Panc1 (cell line): ENCODE measurements around the gene CRYM. TPM values are rescaled to one million over a fixed set of nuclear protein-coding genes. Genes with fewer than 3 reads are reported as not detected.

Experiments
- ATAC-seq: fragments of 200-7000 bp; cut with Tn5 transposase; 2 replicates; pipeline ENCODE4 v1.9.1; 2020; ENCODE audit warnings: mild to moderate bottlenecking, moderate library complexity
- BruUV-seq: library from RNA; stranded (reverse); fragments of 400-500 nt; replicated peaks from 2 replicates; lab custom pipeline; 2021; lab: Mats Ljungman, UMichigan
- CTCF ChIA-PET: fragments of 300-600 bp; sonication (Branson Sonifier 250); formaldehyde crosslinking; loops from one replicate; lab custom pipeline; 2022; ENCODE audit warnings: antibody characterized with exemption; lab: Charles Lee
- POLR2A ChIA-PET: fragments of 300-600 bp; sonication (Branson Sonifier 250); formaldehyde crosslinking; loops from one replicate; lab custom pipeline; 2022; ENCODE audit warnings: antibody characterized with exemption; lab: Charles Lee
- DNase-seq: peaks from one replicate; pipeline ENCODE4 v3.0.0-alpha.2; 2010; ENCODE audit warnings: low read depth, low spot score
- H3K27ac ChIP-seq: 2 replicates; pipeline ENCODE4 v1.5.1; 2011; ENCODE audit warnings: mild to moderate bottlenecking, low read length, inconsistent platforms
- H3K27me3 ChIP-seq: fragments of 200-500 bp; sonication (Bioruptor generic); 2 replicates; pipeline ENCODE4 v1.6.0; 2014; ENCODE audit warnings: low read length, inconsistent platforms; ENCODE audit not compliant: control insufficient read depth, insufficient read depth
- H3K36me3 ChIP-seq: fragments of 200-500 bp; sonication (Bioruptor generic); 2 replicates; pipeline ENCODE4 v1.5.1; 2014; ENCODE audit warnings: inconsistent platforms, mild to moderate bottlenecking, low read length, moderate library complexity; ENCODE audit not compliant: control insufficient read depth, insufficient read depth
- H3K4me1 ChIP-seq: 2 replicates; pipeline ENCODE4 v1.5.1; 2011; ENCODE audit warnings: inconsistent platforms, mild to moderate bottlenecking, low read length, moderate library complexity; ENCODE audit not compliant: control insufficient read depth, insufficient read depth
- H3K4me3 ChIP-seq, 2 experiments: 2 replicates each; pipeline ENCODE4 v1.5.1; 2011 to 2012; ENCODE audit warnings: low read depth in 2 of 2, low read length in 2 of 2, mild to moderate bottlenecking in 2 of 2, inconsistent platforms in 1 of 2, moderate library complexity in 1 of 2
- H3K9me3 ChIP-seq: fragments of 200-500 bp; sonication (Bioruptor generic); 2 replicates; pipeline ENCODE4 v1.5.1; 2014; ENCODE audit warnings: low read depth, mild to moderate bottlenecking, inconsistent platforms, low read length, moderate library complexity; ENCODE audit not compliant: control insufficient read depth, insufficient read depth
- POLR2AphosphoS5 ChIP-seq: IDR thresholded peaks from 2 replicates; pipeline ENCODE4 v1.6.1; 2012; ENCODE audit warnings: mild to moderate bottlenecking, low read depth, low read length, moderate library complexity
- SIN3A ChIP-seq: IDR thresholded peaks from 2 replicates; pipeline ENCODE4 v1.6.1; 2012; ENCODE audit warnings: low read depth, mild to moderate bottlenecking, low read length, moderate library complexity, borderline replicate concordance; ENCODE audit not compliant: insufficient read depth
- TCF7L2 ChIP-seq: IDR thresholded peaks from 2 replicates; pipeline ENCODE4 v1.6.1; 2011; ENCODE audit warnings: mild to moderate bottlenecking, low read depth, low read length, inconsistent platforms
- in situ Hi-C: cut with HindIII; loops from 2 replicates; pipeline ENCODE4 v1.10.0; 2016; ENCODE audit warnings: low sequenced_read_pairs, low pct_unique_long_range_greater_than_20kb
- intact Hi-C: fragments of 100-400 bp; cut with micrococcal nuclease; formaldehyde crosslinking; loops from one replicate; pipeline ENCODE4 v1.10.0; 2022; ENCODE audit not compliant: unreplicated experiment
- total RNA-seq: library from RNA; stranded (reverse); gene quantifications from one replicate; pipeline ENCODE4 v1.2.1, GENCODE V29; 2021; ENCODE audit not compliant: unreplicated experiment
- TF ChIP-seq, protein P1 (sequence below): fragments of 450-650 bp; IDR thresholded peaks from 2 replicates; pipeline ENCODE4 v1.5.1; 2017; ENCODE audit warnings: mild to moderate bottlenecking
- TF ChIP-seq, protein P2 (sequence below), 2 experiments: IDR thresholded peaks; 2 replicates each; pipeline ENCODE4 v1.6.1; 2011 to 2012; ENCODE audit warnings: low read depth in 2 of 2, control low read depth in 1 of 2, low read length in 1 of 2, mild to moderate bottlenecking in 1 of 2, moderate library complexity in 1 of 2; ENCODE audit not compliant: insufficient read depth in 1 of 2

CRYM gene
- total RNA-seq, 1 experiment from 2014 or later: 0.41 TPM

DNA sequence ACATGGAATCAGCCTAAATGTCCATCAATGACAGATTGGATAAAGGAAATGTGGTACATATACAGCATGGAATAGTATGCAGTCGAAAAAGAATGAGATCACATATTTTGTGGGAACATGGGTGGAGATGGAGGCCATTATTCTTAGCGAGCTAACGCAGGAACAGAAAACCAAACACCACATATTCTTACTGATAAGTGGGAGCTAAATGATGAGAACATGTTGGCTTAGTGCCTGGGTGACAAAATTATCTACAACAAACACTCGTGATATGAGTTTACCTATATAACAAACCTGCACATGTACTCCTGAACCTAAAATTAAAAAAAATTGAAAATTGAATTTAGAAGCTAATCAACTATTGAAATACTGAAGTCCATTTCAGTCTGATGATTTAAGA is 38.4 kb downstream of the CRYM start:
- H3K4me1 ChIP-seq: no peaks in the 10 kb centered on the region
- ChIA-PET POLR2A (no interaction called here), CTCF (no interaction called here)
- 0 out of 2 replicates have a peak, but pooled peaks cover 5% of the 10 kb centered on the region for H3K27me3 ChIP-seq
- H3K4me3 ChIP-seq: no peak overlapping the region
- TF ChIP-seq POLR2AphosphoS5: no peak
- TF ChIP-seq, protein P1, sequence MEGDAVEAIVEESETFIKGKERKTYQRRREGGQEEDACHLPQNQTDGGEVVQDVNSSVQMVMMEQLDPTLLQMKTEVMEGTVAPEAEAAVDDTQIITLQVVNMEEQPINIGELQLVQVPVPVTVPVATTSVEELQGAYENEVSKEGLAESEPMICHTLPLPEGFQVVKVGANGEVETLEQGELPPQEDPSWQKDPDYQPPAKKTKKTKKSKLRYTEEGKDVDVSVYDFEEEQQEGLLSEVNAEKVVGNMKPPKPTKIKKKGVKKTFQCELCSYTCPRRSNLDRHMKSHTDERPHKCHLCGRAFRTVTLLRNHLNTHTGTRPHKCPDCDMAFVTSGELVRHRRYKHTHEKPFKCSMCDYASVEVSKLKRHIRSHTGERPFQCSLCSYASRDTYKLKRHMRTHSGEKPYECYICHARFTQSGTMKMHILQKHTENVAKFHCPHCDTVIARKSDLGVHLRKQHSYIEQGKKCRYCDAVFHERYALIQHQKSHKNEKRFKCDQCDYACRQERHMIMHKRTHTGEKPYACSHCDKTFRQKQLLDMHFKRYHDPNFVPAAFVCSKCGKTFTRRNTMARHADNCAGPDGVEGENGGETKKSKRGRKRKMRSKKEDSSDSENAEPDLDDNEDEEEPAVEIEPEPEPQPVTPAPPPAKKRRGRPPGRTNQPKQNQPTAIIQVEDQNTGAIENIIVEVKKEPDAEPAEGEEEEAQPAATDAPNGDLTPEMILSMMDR: no peak
- TF ChIP-seq SIN3A: no peak
- no peak for TF ChIP-seq TCF7L2
- TF ChIP-seq, protein P2, sequence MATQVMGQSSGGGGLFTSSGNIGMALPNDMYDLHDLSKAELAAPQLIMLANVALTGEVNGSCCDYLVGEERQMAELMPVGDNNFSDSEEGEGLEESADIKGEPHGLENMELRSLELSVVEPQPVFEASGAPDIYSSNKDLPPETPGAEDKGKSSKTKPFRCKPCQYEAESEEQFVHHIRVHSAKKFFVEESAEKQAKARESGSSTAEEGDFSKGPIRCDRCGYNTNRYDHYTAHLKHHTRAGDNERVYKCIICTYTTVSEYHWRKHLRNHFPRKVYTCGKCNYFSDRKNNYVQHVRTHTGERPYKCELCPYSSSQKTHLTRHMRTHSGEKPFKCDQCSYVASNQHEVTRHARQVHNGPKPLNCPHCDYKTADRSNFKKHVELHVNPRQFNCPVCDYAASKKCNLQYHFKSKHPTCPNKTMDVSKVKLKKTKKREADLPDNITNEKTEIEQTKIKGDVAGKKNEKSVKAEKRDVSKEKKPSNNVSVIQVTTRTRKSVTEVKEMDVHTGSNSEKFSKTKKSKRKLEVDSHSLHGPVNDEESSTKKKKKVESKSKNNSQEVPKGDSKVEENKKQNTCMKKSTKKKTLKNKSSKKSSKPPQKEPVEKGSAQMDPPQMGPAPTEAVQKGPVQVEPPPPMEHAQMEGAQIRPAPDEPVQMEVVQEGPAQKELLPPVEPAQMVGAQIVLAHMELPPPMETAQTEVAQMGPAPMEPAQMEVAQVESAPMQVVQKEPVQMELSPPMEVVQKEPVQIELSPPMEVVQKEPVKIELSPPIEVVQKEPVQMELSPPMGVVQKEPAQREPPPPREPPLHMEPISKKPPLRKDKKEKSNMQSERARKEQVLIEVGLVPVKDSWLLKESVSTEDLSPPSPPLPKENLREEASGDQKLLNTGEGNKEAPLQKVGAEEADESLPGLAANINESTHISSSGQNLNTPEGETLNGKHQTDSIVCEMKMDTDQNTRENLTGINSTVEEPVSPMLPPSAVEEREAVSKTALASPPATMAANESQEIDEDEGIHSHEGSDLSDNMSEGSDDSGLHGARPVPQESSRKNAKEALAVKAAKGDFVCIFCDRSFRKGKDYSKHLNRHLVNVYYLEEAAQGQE (IDR thresholded peaks at IDR 0.05; ENCODE audit: insufficient read depth in 1 of 2, low read depth in 2 of 2, low read length in 1 of 2): no peak
- no peaks in the 10 kb centered on the region for H3K9me3 ChIP-seq
- H3K27ac ChIP-seq: no peak overlapping the region
- intact Hi-C loops: no loop called here
- in situ Hi-C loops: no loop called here
- H3K36me3 ChIP-seq: no peaks in the 10 kb centered on the region
- BruUV-seq: no TSS peak
- ATAC-seq (no peak), DNase-seq (no peak)

GRCh38 chr16:21236831-21237230 is 41.3 kb downstream of the CRYM start:
- intact Hi-C loops: no loop called here
- no peak for ATAC-seq
- ChIA-PET POLR2A (no interaction called here), CTCF (no interaction called here)
- TF ChIP-seq, protein P2 (IDR thresholded peaks at IDR 0.05; ENCODE audit: insufficient read depth in 1 of 2, low read depth in 2 of 2, low read length in 1 of 2): no peak
- TF ChIP-seq POLR2AphosphoS5: no peak
- no peak for DNase-seq
- in situ Hi-C loops: no loop called here
- peaks cover 13% of the 10 kb centered on the region; the same call in 1 of the 2 replicates for H3K27me3 ChIP-seq
- no peaks in the 10 kb centered on the region for H3K9me3 ChIP-seq
- H3K27ac ChIP-seq: no peak overlapping the region
- no peaks in the 10 kb centered on the region for H3K4me1 ChIP-seq
- H3K36me3 ChIP-seq: no peaks in the 10 kb centered on the region
- no TSS peak for BruUV-seq
- no peak overlapping the region for H3K4me3 ChIP-seq
